ENCODE measurements around the gene ELOVL3. TPM values are rescaled to one million over a fixed set of nuclear protein-coding genes. Genes with fewer than 3 reads are reported as not detected.
"Not testable (repeated sequence)": the region's sequence is repeated elsewhere in the genome, so short reads cannot be mapped to it uniquely, and the experiment has no call there.

Gene ELOVL3, protein sequence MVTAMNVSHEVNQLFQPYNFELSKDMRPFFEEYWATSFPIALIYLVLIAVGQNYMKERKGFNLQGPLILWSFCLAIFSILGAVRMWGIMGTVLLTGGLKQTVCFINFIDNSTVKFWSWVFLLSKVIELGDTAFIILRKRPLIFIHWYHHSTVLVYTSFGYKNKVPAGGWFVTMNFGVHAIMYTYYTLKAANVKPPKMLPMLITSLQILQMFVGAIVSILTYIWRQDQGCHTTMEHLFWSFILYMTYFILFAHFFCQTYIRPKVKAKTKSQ
- total RNA-seq: 0.06 and 0.07 TPM in 2 replicates

- peak; percentile 50 for DNase-seq (ENCODE audit: low read depth)
- H3K4me3 ChIP-seq (ENCODE audit: low read depth, low read length): peak within 1 kb of the TSS; percentile 45
- no peak for TF ChIP-seq CTCF (conservative IDR thresholded peaks at IDR 0.05; ENCODE audit: low read depth, low read length)
Observed at GRCh38 chr10:102225646-102226541, at the start of gene ELOVL3. ELOVL3 (plus strand) TSS chr10:102226299; CDS start chr10:102226549, 250 bp downstream.

DNA sequence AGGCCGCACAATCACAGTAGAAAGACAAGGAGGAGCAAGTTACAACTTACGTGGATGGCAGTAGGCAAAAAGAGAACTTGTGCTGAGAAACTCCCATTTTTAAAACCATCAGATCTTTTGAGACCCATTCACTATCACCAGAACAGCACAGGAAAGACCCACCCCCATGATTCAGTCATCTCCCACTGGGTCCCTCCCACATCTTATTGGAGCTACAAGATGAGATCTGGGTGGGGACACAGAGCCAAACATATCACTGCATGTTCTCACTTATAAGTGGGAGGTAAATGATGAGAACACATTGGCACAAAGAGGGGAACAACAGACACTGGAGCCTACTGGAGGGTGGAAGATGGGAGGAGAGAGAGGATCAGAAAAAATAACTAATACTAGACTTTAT is 41.5 kb upstream of the ELOVL3 start:
- no peak for DNase-seq (ENCODE audit: low read depth)
- no peak overlapping the region for H3K4me3 ChIP-seq (ENCODE audit: low read depth, low read length)
- TF ChIP-seq CTCF (conservative IDR thresholded peaks at IDR 0.05; ENCODE audit: low read depth, low read length): no peak

GRCh38 chr10:102185272-102185671 is 40.8 kb upstream of the ELOVL3 start:
- TF ChIP-seq CTCF (conservative IDR thresholded peaks at IDR 0.05; ENCODE audit: low read depth, low read length): no peak

DNA sequence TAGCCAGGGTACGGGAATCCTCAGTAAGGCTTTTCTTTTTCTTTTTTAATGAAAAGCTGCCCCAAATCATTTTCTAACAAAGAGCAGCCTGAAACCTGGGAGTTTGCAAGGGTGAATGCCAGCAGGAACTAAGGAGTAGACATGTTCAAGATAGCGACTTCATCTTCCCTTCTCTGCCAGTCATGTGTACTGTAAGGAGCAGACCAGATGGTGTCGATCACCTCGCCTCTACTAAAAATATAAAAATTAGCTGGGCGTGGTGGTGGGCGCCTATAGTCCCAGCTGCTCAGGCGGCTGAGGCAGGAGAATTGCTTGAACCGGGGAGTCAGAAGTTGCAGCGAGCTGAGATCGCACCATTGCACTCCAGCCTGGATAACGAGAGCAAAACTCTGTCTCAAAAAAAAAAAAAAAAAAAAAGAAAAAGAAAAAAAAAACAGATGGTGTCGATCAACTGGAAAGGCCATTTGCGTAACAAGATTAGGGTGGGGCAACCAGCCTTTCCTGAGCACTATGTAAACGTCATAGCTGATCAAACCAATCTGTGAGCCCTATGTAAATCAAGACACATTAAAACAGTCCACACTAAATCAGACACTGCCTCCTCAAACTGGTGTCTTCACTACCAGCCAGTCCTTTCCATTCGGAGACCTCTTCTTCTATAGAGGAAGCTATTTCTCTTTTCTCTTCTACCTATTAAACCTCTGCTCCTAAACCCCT is 40.1 kb upstream of the ELOVL3 start:
- no peak for TF ChIP-seq CTCF (conservative IDR thresholded peaks at IDR 0.05; ENCODE audit: low read depth, low read length)
- H3K4me3 ChIP-seq (ENCODE audit: low read depth, low read length): no peak overlapping the region
- DNase-seq (ENCODE audit: low read depth): no peak

More at GRCh38 chr10:102185272-102185671, 40.8 kb upstream of the ELOVL3 start:
- H3K4me3 ChIP-seq (ENCODE audit: low read depth, low read length): no peak overlapping the region
- no peak for DNase-seq (ENCODE audit: low read depth)

DNA sequence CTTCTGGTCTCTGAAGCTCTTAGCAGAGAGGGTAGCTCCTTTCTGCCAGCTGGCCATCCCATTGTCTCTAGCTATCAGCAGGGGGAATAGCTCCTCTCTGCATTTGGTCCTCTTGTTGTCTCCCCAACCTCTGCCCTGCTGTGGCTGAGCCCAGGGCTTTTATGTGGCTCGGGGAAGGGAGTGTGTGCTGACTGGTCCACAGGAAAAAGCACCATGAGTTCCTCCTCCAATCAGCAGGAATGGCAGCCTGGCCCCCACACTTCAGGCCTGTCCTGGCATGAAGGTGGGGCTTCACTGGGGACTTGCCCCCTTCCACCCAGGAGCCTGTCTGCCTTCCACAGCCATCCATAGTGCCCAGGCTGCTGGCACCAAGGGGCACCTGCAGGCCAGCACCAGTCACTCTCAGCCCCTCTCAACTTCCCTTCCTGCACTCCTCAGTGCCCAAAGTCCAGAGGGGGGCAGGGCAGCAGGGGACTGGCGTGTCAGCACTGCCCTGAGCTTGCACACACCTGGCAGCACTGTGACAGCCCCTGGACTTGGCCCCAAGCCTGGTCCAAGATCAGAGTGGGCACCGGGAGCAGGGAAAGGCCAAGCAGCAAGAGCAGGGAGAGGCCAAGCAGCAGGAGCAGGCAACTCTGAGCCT is 37.7 kb upstream of the ELOVL3 start:
- DNase-seq (ENCODE audit: low read depth): no peak
- no peak for TF ChIP-seq CTCF (conservative IDR thresholded peaks at IDR 0.05; ENCODE audit: low read depth, low read length)
- H3K4me3 ChIP-seq (ENCODE audit: low read depth, low read length): no peak overlapping the region

GRCh38 chr10:102188941-102189898 is 36.9 kb upstream of the ELOVL3 start:
- not testable (repeated sequence) for H3K4me3 ChIP-seq (ENCODE audit: low read depth, low read length); DNase-seq (ENCODE audit: low read depth)
